Dermis microvascular lymphatic vessel endothelial cell (primary cell): ENCODE data around the gene ENTPD8. TPM values are rescaled to one million over a fixed set of nuclear protein-coding genes. Genes with fewer than 3 reads are reported as not detected.
A peak's percentile ranks its signal among the peaks of the same experiment; 100 is the strongest.
"Not testable (repeated sequence)": the region's sequence is repeated elsewhere in the genome, so short reads cannot be mapped to it uniquely, and the experiment has no call there.

Experiments
- DNase-seq, 2 donors: peaks; one replicate each; pipeline versions ENCODE4 v3.0.0 to v3.0.0-alpha.2; 2010; ENCODE audit warnings: low read depth in 2 of 2
- total RNA-seq: library from RNA; depleted of rRNA; stranded (reverse); fragments of >200 nt; gene quantifications from 2 replicates; pipeline ENCODE4 v1.2.1, GENCODE V29; 2014

ENTPD8 gene
- total RNA-seq, 1 donor from 2014 or later: 0.26 TPM

DNA sequence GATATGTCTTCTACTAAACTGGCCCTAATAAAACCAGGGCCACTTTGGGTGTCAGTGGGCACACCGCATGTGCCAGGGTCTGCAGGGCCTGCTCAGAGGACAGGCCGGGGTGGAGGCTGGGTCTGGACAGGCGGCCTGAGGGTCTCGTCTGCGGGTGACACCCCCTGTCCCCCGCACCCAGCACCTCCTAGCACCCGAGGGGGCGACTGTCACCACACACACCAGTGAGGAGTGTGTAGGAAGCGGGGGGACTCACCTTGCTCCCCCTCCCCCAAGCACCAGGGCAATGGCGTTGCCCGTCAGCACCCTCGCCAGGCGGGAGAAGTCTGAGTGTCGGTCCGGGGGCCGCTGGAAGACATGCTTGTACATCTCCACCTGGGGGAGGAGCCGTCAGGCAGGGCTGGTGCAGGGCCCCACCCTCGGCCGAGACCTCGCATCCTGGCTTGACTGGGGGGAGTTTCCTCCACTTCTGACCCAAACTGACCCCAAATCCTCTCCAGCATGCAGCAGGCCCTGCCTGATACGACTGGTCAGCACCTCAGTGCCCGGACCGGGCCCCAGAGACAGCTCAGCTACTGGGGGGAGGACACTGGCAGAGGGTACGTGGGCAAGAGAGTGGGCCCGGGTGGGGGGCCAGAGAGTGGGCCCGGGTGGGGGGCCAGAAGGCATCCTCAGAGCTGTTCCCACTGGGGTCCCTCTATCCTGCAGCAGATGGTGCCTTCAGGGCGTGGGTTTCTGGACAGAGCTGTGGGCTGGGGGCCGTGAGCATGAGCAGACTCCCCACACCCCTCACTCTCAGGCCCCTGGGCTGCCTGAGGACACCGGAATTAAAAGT is 36.8 kb upstream of the ENTPD8 start:
- DNase-seq: no peak

DNA sequence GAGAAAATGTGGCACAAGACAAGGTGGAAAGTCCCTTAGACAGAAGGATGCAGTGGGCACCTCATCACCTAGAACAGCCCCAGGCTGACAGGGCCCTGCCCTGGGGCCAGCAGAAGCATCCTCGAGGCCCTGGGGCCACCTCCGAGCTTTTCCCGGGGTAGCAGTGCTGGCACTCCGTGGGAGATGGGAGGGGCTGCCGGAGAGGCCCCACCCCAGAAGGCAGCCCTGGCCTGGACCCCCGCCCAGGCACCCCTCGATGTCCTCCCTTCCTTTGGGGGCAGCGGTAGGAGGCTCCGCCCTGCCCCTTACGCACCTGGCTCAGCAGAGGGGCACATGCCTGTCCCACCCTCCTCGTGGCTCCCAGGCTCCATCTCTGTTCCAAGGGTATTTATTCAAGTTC is 35.7 kb upstream of the ENTPD8 start:
- no peak for DNase-seq

DNA sequence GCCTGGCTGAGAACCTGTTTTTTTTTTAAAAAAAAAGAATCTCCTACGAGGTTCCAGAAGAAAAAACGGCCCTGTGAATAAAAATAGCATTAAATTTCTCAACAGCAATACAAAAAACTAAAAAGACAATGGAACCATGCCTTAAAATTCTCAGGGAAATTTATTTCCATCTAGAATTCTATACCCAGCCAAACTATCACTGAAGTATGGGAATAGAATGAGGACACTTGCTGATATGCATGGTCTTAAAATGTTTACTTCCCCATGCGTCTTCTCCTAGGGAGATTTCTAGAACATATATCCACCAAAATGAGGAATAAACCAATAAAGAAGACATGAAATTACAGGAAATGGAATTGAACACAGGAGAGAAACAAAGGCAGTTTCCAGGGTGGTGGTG is 34.5 kb upstream of the ENTPD8 start:
- no peak for DNase-seq

DNA sequence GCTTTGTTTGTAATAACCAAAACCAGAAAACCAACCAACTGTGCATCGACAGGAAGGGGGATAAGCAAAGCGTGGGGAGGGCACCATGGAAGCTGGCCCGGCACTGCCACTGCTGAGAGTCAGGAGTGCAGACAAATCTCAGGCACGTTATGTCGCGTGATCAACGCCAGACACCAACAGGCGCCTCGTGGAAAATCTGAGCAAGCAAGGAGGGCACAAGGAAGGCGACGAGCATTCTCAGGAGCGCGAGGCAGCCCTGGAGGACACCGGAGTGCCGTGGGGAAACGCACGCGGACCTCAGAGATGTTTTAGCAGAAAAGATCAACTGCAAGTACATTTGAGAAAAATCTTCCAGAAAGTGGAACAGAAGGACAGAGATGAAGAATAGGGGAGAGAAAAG is 33.1 kb upstream of the ENTPD8 start:
- DNase-seq: no peak

DNA sequence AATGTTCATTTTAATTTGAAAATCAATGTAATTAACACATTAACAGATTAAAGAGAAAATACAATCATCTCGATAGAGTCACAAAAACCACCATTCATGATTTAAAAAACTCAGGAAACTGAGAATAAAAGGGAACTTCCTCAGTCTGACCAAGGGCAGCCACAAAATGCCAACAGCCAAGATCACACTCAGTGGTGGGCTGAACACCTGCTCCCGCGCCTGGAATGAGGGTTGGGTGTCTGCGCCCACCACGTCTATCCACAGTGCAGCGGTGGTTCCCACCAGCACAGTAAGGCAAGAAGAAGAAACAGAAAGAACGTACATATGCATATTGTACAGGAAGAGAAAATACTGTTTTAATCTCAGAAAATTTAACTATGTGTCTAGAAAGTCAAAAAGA is 29.6 kb upstream of the ENTPD8 start:
- peak in 1 of 2 donors; percentile 37 for DNase-seq

DNA sequence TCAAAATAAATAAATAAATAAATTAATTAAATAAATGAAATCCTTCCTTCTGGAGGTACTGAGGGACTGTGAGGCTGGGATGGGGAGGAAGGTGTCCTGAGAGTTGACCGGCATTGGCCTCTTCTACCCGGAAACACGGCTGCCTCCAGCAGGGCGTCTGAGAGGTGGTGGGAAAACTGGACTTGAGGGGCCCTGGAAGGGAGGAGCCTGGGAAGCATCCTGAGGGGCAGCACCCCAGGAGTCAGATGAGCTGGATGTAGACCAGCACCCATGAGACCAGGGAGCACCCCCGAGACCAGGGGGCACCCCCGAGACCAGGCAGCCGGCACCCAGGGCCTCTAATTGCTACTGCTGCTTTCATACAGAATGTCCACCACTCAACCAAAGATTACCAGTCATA is 26.7 kb upstream of the ENTPD8 start:
- no peak for DNase-seq

DNA sequence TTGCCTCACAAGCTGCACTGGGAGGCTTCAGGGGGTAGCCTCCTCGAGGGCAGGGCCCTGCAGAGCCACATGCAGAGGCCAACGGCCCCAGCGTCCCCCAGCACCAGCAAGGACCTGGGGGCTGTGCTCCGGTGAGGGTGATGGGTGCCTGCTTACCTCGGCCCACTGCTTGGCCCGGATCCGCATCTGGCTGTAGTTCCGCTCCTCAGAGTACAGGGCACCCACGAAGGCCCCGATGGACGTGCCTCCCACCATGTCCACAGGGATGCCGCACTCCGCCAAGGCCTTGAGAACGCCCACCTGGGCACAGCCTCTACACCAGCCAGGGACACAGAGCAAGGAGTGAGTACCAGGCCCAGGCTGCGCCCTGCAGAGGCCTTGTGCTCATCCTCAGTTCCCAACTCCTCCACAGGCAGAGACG is 26.0 kb upstream of the ENTPD8 start:
- DNase-seq: no peak

DNA sequence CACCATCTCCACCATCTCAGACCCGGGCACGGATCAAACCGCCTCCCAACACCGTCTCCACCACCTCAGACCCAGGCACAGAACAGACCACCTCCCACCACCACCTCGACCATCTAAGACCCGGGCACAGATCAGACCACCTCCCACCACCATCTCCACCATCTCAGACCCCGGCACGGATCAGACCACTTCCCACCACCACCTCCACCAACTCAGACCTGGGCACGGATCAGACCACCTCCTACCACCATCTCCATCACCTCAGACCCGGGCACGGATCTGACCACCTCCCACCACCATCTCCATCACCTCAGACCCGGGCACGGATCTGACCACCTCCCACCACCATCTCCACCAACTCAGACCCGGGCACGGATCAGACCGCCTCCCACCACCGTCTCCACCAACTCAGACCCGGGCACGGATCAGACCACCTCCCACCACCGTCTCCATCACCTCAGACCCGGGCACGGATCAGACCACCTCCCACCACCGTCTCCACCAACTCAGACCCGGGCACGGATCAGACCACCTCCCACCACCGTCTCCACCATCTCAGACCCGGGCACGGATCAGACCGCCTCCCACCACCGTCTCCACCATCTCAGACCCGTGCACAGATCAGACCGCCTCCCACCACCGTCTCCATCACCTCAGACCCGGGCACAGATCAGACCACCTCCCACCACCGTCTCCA is 25.4 kb upstream of the ENTPD8 start:
- DNase-seq: not testable (repeated sequence)

DNA sequence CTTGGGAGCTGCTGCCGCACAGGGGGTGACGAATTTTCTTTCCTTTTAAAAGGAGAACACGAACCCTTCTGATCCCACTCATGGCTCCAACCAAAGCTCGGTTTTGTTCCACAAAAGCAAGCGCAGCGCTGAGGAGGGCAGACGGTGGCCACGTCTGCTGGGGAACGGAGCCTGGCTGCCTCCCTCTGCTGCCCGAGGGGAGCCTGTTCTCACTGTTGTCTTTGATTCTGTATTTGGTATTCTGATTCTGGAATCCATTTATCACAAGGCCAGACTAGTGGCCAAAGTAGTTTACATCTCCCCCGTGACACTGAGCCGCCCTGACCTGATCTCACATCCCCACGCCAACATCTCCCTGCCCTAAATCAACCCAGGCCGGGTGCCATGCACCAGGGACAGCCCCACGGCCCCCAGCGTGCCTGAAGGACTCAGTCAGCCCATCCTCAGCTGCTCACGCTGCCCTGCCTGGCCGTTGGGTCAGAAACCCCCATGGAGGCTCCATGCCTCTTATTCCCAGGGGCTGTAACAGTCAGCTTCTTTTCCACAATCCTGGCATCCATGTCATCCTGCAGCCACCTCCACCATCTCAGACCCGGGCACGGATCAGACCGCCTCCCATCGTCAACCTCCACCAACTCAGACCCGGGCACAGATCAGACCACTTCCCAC is 24.7 kb upstream of the ENTPD8 start:
- no peak for DNase-seq

DNA sequence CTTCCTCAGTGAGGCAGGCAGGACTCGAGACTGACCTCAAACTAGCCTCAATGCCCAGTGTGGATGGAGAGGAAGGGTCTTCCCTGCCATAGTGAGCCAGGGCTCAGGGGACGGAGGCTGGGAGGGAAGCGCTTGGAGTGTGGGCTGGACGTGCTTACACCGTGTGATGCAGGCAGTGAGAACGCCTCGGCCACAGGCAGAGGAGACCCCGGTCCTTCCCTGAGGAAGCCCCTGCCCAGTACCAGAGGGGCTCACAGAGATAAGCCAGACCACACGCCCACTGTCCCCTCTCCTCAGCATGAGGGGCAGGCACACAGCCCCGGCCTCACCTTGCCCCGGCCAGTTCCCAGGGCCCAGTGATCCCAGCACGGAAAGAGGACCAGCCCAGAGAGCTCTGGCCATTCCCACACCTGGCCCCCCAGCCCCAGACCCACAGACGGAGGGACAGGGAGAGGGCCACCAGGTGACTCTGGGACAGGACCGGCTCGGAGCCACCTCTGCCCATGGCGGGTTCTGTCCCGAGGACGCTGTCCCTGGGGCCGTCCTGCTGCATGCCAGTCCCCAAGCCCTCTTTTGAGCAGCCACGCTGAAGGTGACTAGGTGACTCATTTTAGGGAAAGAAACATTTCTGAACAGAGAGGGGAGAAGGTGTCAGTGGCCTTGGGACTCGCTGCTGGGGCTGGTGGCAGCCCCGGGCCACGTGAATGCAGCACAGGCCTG is 24.0 kb upstream of the ENTPD8 start:
- DNase-seq: no peak

DNA sequence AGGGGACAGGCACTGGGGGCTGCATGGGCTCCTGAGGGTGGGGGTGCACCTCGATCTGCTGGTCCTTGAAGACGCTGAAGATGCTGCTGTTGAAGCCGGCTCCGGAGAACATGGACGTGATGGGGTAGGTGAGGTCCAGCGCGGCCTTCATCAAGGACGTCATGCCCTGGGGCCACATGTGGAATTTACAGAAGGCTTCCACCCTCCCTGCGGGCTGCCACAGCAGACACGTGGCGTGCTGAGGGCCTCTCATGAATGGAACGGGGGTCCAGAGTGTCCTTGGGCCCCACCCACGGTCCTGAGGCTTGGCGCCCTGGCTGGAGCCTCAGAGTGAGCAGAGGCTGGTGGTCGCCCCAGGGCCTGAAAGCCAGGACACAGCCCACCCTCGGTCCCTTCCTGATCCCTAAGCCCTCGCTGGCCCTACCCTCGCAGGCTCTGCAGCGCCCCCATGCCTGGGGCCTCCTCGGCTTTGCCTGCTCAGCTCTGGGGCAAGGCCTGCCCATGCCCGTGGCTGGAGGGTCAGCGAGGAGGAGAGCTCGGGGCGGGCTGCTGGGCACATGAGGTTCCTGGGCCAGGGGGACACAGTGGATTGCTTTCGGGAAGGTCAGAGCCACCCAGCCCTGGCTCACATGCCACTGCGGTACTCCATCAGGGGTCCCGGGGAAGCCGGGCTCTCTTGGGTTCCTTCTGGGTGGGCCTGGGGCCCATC is 23.3 kb upstream of the ENTPD8 start:
- DNase-seq: no peak

DNA sequence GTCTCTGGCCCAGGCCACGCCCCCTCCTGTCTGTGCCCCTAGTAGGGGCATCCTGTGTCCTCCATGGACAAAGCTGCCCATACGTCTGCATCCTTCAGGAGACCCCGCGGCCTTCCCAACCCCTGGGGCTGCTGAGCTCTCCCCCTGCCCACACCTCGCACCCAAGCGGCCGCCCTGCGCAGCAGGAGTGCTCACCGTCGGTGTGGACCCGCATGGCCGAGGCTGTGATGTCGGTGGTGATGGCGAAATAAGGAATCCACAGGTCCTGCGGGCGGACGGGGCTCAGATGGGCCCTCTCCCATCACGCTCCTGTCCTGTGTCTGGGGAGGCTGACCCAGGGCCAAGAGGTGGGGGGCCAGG is 22.8 kb upstream of the ENTPD8 start:
- DNase-seq: no peak

DNA sequence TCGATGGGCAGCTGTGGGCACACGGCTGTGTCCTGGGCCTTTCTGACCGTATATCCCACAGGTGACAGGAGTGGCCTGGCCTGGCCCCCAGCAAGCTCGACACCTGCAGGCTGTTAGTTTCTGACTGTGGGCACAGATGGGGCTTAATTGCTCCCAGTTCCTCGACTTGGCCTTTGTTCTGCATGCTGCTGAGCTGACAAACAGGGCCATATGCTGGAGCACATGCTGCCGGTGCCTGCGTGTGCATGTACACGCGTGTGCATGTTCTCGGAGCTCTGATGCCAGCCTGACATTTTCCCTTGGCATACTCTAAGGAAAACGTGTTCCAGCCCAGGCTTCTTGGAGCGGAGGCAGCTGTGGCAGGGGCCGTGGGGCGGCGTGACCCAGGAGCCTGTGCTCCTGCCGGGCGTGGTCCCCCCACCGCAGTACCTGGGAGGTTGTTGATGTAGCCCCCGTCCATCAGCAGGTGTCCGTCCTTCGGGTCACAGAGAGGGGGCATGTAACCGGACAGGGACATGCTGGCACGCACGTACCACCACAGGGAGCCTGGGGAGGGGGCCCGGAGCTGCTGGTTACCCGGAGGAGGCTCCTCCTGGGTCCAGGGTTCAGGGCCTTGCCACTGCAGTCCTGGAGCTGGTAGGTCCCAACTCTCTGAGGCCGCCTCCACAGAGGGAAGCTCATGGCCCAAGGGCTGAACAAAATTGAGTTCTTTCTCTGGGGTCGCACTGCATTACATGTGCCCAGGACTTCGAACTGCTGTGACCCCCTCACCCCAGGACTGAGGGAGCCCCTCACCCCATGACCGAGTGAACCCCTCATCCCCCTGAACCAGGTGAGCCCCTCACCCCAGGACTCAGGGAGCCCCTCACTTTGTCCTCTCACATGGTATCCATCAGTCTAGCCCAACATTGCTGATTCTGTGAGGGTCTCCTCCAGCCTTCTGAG is 22.1 kb upstream of the ENTPD8 start:
- no peak for DNase-seq

DNA sequence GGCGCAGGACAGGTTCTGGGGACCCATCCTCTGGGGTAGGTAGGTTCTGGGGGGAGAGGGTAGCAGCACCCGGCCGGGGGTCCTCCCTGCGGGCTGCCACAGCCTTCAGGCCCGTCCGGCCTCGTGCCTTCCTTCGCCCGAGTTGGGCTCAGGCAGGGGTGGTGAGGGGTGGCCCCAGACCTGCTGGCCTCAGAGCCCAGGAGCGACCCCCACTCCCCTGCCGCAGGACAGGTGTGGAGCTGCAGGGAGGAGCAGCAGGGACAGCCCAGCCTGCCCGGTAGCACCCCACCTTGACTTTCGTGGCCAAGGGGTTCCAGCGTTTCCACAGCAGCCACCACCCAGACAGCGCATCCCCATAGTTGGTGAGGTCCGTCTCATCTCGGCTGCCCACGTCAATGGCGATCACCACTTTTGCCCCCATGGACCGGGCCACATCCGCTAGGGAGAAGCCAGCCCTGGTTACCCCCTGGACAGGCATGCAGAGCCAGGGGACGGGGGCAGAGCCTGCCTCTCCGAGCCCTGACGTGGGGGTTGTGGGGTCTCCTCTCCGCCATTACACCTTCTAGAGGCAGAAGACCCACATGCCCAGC is 21.3 kb upstream of the ENTPD8 start:
- no peak for DNase-seq

DNA sequence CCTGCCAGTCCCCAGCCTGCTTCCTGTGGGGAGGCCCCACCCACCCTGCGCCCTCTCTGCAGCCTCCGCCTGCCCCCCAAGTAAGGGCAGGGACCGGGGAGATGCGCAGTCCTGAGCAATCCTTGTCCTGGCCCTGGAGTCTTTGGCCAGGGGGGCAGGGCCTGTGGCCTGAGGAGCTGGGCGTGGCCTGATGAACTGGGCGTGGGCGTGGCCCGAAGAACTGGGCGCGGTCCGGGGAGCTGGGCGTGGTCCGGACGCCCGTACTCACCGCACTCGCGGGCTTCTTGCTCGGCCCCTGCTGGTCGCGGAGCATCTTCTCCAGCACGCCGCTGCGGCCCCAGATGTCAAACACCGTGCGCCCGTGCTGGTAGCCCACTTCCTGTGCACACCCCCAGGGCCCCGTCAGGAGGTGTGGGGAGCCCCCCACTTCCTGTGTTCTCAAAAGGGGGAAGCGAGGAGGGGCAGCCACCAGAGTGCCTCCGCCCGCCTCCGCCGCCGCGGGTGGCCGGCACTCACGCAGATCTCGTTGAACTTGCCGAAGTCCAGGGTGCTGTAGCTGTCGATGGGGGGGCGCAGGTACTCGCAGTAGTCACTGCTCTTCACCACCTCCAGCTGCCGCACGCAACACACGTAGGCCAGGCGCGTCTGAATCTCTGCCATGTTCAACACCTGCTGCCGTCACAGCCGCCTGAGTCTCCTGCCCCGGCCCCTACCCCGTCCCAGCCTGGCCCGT is 20.7 kb upstream of the ENTPD8 start:
- peak in 1 of 2 donors; percentile 35 for DNase-seq

DNA sequence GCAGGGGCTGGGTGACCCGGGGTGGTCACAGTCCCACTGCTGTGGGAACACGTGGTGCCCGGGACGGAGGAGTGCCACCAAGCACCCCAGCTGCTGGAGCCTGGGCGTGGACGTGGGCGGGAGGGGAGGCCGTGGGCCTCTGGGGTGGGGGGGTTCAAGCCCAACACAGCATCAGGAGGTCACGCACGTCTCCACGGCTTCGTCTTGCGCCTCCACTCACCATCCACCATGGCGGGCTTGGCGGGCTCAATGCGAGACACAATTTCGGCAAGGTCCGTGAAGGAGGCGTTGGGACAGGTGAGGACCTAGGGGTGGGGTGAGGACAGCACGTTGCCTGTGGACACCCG is 20.1 kb upstream of the ENTPD8 start:
- no peak for DNase-seq

DNA sequence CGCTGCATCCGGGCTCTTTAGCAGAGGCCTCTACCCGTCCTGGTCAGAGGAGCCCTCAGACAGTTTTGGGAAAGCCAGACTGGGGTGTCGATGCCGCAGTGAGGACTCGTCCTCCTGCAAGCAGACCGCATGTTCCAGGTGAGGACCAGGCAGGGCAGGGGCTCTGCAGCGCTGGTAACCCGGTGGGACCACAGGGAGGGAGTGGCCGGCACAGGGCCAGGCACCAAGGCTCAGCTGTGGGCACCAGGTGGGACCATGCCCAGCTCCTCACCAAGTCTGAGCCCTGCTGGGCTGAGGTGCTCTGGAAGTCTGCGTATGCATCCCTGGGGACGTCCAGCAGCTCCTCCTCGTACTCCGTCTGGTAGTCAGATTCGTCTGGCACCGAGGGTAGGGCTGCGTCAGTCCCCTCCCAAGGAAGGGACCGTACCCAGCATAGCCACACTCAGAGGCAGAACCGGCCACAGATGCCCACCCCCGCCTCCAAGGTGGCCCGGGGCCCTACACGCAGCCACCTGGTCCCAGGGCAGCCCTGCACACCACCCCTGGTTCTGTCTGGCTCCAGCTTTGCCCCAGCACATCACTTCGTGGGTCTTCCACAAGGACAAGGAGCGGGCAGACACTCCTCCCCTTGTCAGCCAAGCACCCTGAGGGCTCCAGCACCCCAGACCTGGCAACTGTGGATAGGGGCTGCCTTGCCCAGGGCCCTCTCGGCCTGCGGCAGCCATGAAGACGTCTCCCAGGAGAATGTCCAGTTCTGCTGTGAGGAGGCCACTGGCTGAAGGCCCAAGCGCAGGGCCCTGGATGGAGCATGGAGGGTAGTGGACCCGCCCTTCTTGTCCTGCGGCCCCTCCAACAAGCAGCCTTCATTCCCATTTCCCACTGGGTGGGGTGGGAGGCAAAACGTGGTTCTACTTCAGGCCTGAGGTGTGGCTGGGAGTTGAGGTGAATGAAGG is 19.5 kb upstream of the ENTPD8 start:
- no peak for DNase-seq
